Forelimb muscle (tissue), 1 donor: ENCODE results near the gene SSR2. TPM values are rescaled to one million over a fixed set of nuclear protein-coding genes. Genes with fewer than 3 reads are reported as not detected.

Source experiments
- DNase-seq: peaks from one replicate; pipeline ENCODE4 v3.0.0-alpha.2; 2013; ENCODE audit warnings: low read depth
- polyA plus RNA-seq: library from polyadenylated mRNA; unstranded; fragments of 120-200 nt; gene quantifications from one replicate; pipeline ENCODE4 v1.2.1, GENCODE V29; 2013; ENCODE audit not compliant: insufficient read length

SSR2 gene
- 218 TPM for polyA plus RNA-seq

DNA sequence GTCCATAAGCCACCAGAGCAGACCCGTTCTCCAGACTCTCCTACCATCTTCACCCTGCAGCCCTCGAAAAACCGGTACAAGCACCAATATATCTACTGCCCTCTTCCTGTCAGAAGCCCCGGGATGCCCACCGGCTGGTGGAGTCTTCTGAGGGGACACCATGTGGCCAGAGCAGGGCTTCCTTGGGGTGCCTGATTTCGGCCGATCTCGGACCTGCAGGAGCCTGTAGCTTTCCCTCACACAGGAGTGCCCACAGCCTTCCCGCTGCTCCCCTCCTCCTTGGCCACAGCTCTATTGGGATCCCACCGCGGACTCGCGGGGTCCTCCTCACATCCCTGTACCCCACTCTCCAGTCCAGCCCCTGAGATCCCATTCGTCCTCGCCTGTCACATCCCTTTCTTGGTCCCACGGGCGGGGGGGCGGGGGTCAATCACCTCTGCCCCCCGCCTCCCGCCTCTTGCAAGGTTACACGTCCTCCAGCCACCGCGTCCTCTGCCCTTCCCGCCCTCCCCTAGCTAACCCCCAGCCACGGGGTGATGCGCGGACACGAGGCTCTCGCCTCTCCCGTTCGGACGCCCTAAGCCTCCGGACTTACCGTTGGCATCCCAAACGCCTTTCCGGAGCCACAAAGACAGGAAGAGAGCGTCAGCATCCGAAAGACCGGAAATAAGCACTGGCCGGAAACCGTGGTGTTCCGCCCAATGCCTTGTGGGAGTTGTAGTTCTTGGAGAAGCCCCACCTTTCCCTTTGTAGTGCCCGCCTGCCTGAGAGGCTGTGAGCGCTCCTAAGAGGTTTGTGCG is at the start of gene SSR2:
Gene SSR2 (minus strand): TSS at position 659 of the 800 bp plus-strand sequence. CDS start 784 bp downstream, outside the sequence.
- peak; percentile 90 for DNase-seq

DNA sequence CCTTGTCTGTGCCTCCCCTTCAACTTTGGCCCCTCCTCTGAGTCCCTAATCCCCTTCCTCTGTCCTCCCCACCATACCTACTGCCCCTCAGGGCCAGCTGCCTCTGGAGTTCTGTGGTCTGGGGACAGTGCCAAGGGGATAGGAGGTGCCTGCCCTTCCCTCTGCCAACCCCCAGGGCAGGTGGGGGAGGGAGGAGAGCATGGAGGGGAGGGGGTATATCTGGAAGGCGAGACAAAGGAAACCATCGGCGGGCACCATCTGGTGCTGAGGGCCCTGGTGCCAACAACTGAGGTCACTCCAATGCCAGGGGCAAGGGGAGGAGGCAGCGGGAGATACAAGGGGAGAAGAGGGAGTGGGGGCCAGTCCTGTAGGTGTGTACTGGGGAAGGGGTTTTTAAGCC is 49.8 kb upstream of the SSR2 start:
- DNase-seq, result no peak

DNA sequence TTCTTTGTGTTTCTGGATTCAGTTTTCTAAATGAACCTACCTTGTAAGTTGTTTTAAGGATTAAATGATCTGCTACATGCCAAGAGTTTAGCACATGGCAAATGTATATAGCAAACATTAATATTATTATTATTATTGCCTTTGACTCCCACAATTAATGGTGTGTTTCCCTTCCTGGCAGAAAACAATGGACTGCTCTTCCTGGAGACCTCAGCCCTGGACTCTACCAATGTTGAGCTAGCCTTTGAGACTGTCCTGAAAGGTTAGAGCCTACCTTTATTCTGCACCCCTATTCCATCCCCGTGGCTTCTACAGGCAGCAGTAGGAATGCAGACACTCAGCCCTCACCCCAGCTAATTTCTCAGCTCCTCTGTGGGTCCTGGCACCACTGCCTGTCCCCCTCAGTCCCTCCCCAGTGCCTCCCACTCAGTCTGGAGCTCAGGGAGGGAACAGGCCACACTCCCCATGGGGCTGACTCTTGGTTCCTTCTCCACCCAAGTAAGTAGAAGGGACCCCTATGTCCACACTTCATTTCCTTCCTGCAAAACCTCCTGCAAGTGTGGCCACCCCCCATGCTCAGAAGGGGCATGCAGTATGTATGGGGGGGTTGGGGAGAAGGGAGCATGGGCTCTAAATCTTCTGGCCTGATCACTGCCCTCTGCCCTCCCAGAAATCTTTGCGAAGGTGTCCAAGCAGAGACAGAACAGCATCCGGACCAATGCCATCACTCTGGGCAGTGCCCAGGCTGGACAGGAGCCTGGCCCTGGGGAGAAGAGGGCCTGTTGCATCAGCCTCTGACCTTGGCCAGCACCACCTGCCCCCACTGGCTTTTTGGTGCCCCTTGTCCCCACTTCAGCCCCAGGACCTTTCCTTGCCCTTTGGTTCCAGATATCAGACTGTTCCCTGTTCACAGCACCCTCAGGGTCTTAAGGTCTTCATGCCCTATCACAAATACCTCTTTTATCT is 49.0 kb upstream of the SSR2 start:
- DNase-seq, result no peak

DNA sequence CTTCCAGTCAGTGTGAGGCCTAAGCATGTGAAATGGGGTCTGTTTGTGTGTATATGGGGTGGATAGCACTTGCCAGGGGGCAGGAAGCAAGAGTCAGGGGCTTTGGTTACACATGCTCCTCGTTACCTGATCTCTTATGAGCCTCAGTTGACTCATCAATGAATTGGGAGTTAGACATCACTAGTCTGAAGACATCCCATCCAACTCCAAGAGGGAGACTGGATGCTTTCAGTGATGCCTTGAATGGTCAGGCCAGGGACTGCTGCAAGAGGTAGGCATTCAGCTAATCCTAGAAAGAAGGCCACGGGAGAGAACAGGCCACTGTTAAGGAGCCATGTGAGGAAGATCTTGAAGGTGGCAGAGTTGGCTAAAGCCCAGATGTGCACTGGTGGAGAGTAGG is 46.5 kb upstream of the SSR2 start:
- DNase-seq, result no peak

DNA sequence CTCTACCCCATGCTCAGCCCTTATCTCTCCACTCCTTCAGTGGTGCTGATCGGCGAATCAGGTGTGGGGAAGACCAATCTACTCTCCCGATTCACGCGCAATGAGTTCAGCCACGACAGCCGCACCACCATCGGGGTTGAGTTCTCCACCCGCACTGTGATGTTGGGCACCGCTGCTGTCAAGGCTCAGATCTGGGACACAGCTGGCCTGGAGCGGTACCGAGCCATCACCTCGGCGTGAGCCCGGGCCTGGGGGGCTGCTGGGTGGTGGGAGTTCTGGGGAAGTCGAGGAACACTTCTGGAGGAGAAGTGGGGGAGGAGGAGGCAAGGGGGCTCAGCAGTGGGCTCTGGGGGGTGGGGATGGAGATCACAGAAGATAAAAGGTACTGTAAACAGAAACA is 45.1 kb upstream of the SSR2 start:
- no peak for DNase-seq

DNA sequence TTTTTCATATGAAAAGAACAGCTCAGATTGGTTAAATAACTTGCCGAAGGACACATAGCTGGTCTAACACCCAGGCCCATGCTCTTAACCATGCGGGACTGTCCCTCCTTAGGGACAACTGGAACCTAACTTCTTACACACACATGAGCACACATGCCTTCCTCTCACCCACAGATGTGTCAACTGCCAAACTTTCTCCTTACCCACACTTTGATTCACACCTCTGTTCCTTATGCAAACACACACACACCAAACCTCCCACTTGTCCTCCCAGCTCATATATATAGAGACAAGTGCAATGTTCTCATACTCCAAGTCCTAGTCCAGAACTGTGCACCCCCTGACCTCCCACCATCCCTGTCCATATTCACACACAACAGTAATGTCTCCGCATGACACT is 44.5 kb upstream of the SSR2 start:
- no peak for DNase-seq

DNA sequence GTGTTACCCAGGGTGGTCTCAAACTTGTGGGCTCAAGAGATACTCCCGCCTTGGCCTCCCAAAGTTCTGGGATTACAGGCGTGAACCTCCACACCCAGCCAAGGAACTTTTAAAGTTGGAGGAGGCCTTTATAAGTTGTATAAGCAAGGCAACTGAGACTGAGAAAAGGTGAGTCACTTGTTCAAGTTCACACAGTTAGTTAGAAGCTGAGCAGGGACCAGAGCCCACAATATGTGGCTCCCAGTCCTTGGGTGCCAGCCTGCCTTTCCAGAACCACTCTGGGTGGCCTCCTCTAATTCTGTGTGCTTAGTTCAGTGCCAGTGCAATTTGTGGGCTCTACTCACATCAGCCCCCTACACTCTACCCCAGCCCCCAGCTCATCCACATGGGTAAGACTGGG is 43.9 kb upstream of the SSR2 start:
- DNase-seq, result no peak

DNA sequence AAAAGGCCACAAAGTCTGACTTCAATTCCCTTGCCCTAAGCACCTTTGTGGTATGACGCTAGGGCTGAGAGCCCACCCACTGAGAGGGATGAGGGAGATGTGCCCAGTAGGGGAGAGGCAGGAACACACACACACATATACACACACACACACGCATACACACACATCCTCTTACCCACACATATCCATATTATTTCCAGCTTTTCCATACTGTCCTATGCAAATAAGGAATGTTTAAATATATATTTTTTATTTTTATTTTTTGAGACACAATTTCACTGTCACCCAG is 43.2 kb upstream of the SSR2 start:
- no peak for DNase-seq

DNA sequence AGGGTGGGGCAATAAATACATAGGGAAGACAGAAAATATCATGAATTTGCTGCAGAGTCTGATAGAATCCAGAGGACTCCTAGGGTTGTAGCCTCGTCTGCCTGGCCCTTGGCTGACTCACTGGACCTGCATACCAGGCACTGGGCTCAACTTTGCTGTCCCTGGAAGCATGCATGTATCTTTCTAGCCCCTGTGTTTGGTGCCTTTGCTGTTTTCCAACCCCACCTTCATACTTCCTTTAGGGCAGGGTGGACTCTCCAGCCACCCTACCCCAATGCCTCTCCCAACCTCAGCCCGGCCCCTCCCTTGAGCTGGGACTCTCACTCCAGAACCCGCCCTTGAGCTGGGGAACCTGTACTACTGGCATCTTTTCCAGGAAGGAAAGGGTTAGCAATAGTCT is 41.4 kb upstream of the SSR2 start:
- no peak for DNase-seq

DNA sequence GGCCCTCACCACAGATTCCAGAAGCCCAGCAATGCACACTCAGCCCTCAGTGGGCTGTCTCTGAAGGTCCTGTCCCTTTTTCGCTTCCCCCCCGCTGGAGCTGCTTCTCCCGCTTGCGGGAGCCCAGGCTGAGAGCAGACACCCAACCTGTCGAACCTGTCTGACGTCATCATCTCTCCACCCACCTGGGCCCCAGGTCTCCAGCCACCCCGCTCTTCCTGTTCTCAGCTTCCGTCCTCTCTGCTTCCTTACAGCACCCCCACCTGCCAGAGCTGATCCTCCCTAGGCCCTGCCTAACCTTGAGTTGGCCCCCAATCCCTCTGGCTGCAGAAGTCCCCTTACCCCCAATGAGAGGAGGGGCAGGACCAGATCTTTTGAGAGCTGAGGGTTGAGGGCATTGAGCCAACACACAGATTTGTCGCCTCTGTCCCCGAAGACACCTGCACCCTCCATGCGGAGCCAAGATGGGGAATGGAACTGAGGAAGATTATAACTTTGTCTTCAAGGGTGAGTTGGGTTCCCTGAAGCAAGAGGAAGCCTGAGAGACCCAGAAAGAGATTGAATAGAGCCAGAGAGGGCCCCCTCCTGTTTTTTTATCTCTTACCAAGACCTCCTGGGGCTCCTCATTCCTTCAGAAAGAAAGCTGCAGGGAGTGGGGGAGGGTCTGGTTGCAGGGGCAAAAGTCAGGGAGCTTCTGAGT is 40.3 kb upstream of the SSR2 start, which contains the start of gene RAB25:
Gene RAB25 (plus strand): TSS at position 224 of the 700 bp plus-strand sequence. CDS start 241 bp downstream, at position 465.
- no peak for DNase-seq

DNA sequence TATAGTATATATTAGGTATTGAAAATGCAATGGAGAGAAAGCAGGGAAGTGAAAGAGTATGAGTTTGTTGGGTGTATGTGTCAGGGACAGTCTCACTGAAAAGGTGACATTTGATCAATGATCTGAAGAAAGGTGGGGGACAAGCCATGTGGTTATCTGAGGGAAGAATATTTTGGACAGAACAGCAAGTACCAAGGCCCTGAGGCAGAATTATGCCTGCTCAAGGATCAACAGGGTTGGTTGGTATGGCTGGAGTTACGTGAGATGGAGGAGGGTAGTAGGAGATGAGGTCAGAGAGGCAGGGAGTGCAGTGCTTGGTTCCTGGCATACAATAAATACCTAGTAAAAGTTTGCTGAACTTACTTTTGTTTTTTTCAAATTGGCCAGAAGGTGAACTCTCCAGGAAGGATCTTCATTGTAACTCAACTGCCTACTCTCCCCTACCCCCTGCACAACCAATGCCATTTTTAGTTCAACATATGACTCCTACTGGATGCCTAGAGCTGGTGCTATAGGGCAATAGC is 35.6 kb upstream of the SSR2 start:
- no peak for DNase-seq

DNA sequence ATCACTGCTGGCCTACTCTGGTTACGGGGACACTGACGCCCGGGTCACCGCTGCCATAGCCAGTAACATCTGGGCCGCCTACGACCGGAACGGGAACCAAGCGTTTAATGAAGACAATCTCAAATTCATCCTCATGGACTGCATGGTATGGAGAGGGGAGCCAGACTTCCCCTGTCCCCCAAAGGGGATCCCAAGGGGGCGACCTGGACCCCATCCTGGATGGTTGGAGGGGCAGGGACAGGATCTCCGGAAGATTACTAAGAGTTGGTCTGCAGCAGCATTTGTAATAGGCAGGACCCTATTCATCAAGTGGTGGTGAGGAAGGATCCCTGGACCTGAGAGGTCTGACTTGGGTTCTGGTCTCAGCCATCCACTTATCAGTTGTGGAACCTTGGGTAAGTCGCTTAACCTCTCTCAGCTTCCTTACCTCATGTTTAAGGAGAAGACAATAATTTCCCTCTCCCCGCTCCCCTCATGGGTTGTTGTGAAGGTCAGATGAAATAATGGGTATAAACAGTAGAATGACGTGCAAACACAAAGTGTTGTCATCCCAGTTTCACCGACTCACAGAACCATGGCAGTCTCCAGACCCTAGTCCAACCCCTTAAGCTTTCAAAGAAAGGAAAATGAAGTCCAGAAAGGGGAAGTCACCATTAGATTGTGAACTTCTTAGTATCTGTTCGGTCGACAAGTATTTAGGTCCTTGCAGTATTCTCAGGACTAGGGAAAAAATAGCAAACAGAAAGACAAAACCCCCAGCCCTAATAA is 34.7 kb upstream of the SSR2 start:
- DNase-seq, result no peak

DNA sequence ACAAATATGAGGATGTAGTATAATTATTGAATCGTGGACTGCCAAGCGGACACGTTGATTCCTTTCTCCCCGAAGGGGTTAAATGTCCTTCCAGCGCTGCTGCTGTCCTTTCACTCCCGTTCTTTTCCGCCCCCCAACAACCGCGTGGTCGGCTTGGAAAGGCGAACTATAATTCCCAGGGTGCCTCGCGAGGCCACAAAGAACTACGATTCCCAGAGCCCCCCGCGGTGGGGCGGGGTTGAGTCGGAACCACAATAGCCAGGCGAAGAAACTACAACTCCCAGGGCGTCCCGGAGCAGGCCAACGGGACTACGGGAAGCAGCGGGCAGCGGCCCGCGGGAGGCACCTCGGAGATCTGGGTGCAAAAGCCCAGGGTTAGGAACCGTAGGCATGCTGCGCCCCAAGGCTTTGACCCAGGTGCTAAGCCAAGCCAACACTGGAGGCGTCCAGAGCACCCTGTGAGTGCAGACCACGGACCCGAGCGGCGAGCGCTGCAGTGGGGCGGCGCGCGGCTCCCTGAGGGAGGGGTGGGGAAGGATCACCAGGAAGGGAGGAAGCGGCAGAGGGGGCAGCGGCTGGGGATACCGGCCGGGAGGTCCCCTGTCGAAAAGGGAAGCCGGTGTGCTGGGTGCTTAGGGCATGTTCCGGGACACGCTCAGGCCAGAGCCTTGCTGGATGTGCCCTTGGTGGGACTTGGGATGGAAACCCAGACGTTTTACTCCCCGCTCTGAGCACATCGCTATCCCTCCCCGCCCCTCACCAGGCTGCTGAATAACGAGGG is 33.9 kb upstream of the SSR2 start, which contains the start of gene LAMTOR2:
Gene LAMTOR2 (plus strand): TSS at position 283 of the 781 bp plus-strand sequence. CDS start 108 bp downstream, at position 391.
- peak; percentile 98 for DNase-seq

DNA sequence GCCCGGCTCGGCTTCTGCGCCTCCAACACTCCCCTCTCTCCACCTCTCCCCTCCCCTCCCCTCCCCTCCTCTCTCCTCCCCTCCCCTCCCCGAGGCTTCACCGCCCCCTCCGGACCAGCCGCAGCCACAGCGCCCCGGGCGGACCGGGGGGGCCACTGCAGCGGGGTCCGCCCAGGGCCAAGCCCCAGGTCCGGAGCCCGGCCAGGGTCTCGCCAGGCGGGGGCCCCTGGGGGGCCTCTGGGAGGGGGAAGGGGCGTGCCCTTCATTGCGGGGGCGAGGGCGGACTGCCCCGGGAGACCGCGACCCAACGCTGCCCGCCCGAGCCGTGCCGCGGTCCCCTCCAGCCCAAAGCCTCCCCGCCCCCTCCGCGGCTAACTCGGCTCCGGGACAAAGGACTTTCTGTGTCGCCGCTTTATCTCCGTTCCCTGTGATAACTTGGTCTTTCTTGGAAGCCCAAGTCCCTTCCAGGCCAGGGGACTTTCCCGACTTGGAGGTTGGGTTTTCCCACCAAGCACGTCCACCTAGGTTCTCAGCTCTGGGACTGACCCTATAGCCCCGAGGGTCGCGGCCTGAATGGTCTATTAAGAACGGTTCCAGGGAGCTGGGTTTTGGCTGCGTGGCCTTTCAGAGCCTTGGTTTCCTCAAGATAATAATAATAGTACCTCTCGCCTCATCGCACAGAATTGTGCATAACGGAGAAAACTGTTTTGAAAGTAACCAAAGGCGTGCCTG is 33.2 kb upstream of the SSR2 start, which contains the start of gene UBQLN4:
Gene UBQLN4 (minus strand): TSS at position 31 of the 732 bp plus-strand sequence. CDS start 97 bp downstream, outside the sequence.
- DNase-seq, result peak; percentile 61

DNA sequence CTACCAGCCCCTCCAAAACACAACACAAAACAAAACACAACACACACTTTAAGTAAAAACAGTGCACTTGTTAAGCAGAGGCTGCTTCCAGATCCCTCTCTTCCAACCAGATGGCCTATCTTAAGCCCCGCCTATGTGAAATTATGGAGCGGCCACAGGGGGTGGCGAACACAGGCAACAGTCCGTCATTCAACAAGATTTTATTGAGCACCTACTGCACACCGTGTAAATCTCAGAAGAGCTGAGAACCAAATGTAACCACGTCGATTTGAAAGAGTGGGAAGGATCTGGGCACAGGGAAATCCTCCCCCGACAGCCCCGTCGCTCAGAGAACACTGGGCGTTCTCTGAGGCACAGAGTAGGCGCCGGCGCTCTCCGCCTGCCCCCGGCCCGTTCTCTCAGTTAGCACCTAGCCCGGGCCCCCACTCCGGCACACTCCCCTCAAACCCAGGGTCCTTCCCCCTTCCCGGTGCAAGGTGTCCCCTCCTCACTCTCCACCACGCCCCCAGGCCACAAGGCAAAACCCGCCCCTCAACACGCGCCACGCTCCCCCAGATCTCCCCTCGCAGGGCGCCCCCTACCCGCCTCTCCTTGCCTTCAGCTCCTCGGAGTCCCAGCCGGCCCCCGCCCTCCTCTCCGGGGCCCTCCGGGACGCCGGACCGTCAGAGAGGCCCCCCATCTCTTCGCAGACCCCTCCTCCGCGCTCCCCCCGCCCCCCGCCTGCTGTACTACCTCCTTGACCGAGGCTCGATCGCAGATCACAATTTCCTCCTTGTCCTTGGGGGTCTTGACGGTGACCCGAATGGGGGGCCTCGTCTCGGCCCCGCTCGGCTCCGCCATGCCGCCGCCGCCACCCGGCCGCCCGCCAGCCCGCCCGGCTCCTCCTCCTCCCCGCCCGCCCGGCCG is 32.4 kb upstream of the SSR2 start:
- no peak for DNase-seq

DNA sequence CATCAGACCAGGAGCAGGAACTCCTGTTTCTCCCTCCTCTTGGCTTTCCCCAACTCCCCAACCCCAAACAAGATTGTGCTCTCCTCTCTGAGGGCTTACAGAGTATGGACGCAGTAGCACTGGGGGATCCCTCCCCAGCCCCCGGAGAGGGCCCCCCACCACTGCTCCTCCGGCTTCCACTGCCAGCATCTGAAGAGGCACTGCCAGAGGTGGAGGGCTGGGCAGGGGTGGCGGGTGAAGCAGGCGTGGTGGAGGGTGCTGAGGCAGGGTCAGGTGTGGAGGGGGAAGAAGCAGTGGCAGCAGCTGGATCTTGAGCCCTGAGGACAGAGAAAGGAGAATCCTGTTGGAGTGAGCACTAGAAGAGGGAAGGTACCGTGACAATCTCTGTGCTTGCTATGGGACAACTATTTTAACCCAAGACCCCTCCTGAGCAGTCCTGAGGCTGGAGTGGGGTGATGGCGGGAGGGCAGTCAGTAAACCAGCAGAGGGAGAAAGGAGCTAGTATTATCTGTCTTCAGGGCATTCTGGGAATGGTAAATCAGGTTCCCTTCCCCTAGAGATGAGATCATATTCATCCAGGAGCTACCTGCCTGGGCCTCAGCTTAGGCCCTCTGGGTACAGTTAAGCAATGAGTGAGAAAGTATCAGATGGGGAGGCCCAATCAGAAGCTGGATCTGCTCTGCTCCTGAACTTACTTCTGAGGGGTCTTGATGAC is 30.4 kb upstream of the SSR2 start:
- no peak for DNase-seq

DNA sequence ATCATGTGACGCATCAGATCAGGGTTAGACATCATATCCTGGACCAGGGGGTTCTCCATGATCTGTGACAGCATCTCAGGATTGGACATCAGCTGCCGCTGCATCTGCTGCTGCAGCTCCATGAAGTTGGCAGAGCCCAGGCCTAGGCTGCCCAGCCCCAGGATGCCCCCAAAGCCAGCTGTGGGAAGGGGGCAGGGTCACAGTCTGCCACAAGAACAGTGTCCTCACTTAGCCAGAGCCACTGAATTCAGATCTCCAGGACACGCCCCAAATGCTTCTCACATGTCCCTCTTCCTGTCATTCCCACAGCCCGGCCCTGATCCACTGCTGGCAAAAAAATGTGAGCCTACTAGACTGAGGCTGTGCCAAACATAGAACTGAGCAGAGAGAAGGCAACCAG is 29.6 kb upstream of the SSR2 start:
- no peak for DNase-seq
